ENCODE measurements around the gene AUH. TPM values are rescaled to one million over a fixed set of nuclear protein-coding genes. Genes with fewer than 3 reads are reported as not detected.

AUH gene
- total and polyA plus RNA-seq, 2 donors (not counting 1 experiment from before 2014, with no cell fraction given), result 5.2 to 29.1 TPM

GRCh38 chr9:91256235-91256634, 105.5 kb downstream of the AUH start:
- H3K27me3 Mint-ChIP-seq, result no peaks in the 10 kb centered on the region
- TF ChIP-seq CTCF (IDR thresholded peaks at IDR 0.05) (no peak), EZH2 (IDR thresholded peaks at IDR 0.05; ENCODE audit: borderline replicate concordance, insufficient read depth, low read depth, low read length, poor library complexity, severe bottlenecking) (no peak)
- Histone ChIP-seq H3K4me3 (ENCODE audit: control extremely low read depth in 1 of 5, extremely low read depth in 1 of 5, insufficient read depth in 1 of 5, low read depth in 2 of 5, low read length in 4 of 5) (no peak overlapping the region), H2AFZ (ENCODE audit: insufficient read depth, low read depth, low read length, poor library complexity, severe bottlenecking) (no peak overlapping the region), H3K4me1 (ENCODE audit: control insufficient read depth in 2 of 2, insufficient read depth in 2 of 2, low read length in 2 of 2) (no peaks in the 10 kb centered on the region), H3K36me3 (replicated peaks in 1 of 2; ENCODE audit: control extremely low read depth in 1 of 2, control insufficient read depth in 1 of 2, extremely low read depth in 1 of 2, insufficient read depth in 2 of 2, low read length in 1 of 2) (no peaks in the 10 kb centered on the region), H3K9me3 (ENCODE audit: control extremely low read depth in 1 of 3, control insufficient read depth in 2 of 3, insufficient read depth in 1 of 3, low read length in 2 of 3) (no peaks in the 10 kb centered on the region), H3K27me3 (replicated peaks in 1 of 4; ENCODE audit: control extremely low read depth in 1 of 4, control insufficient read depth in 3 of 4, insufficient read depth in 4 of 4, low read length in 3 of 4) (no peaks in the 10 kb centered on the region), H3K79me2 (ENCODE audit: control insufficient read depth, insufficient read depth, low read length) (no peaks in the 10 kb centered on the region), H3K4me2 (replicated peaks; ENCODE audit: low read depth, low read length, poor library complexity, severe bottlenecking) (no peak overlapping the region), H4K20me1 (ENCODE audit: control insufficient read depth, insufficient read depth, low read length, poor library complexity, severe bottlenecking) (no peaks in the 10 kb centered on the region), H3K9ac (ENCODE audit: low read length) (no peak overlapping the region), H3K27ac (ENCODE audit: low read length in 2 of 2) (no peak overlapping the region)
- CTCF ChIA-PET, result interaction anchor here (2.0 kb wide), 1 partner anchor 10 kb away, joined by 6 read pairs; no protein-coding TSS in a partner anchor
- POLR2A ChIA-PET, result no interaction called here
- intact Hi-C loops (cut with micrococcal nuclease), result no loop called here
- 86% methylated on average over 1 of the region's 3 CpGs for WGBS (ENCODE audit: insufficient coverage)
- H3K9me3 Mint-ChIP-seq (ENCODE audit: insufficient read depth), result no peaks in the 10 kb centered on the region
- ATAC-seq (ENCODE audit: low read depth) (no peak), DNase-seq (no peak)
- no peak overlapping the region for H3K4me3 Mint-ChIP-seq
- H3K27ac Mint-ChIP-seq, result no peak overlapping the region
- H3K4me1 Mint-ChIP-seq, result no peaks in the 10 kb centered on the region

DNA sequence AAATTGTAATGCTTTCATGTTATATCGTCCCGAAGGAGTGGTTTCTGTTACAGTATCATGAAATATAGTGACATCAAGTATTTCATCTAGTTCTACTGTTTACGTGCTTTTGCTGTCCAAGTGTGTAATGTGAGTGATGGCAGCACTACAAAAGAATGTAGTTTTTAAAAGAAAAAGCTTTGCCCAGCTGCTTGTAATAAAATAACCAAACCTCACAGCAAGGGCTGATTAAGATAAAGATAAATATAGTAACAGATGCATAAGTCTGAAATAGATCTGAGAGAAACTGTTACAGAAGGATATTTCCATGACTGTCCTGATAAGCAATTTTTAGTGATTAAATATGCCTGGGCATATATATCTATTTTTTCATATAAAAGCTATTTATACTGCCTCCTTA, 106.4 kb downstream of the AUH start:
- CTCF ChIA-PET, result no interaction called here
- no CpG with 5 or more reads among the region's 3 CpGs for WGBS (ENCODE audit: insufficient coverage)
- Mint-ChIP-seq H3K27ac (no peak overlapping the region), H3K27me3 (no peaks in the 10 kb centered on the region), H3K4me1 (no peaks in the 10 kb centered on the region), H3K9me3 (ENCODE audit: insufficient read depth) (no peaks in the 10 kb centered on the region), H3K4me3 (no peak overlapping the region)
- ATAC-seq (ENCODE audit: low read depth) (no peak), DNase-seq (no peak)
- Histone ChIP-seq H3K27ac (ENCODE audit: low read length in 2 of 2) (no peak overlapping the region), H3K9me3 (ENCODE audit: control extremely low read depth in 1 of 3, control insufficient read depth in 2 of 3, insufficient read depth in 1 of 3, low read length in 2 of 3) (no peaks in the 10 kb centered on the region), H3K27me3 (replicated peaks in 1 of 4; ENCODE audit: control extremely low read depth in 1 of 4, control insufficient read depth in 3 of 4, insufficient read depth in 4 of 4, low read length in 3 of 4) (no peaks in the 10 kb centered on the region), H3K4me3 (ENCODE audit: control extremely low read depth in 1 of 5, extremely low read depth in 1 of 5, insufficient read depth in 1 of 5, low read depth in 2 of 5, low read length in 4 of 5) (no peak overlapping the region), H2AFZ (ENCODE audit: insufficient read depth, low read depth, low read length, poor library complexity, severe bottlenecking) (no peak overlapping the region), H3K79me2 (ENCODE audit: control insufficient read depth, insufficient read depth, low read length) (no peaks in the 10 kb centered on the region), H3K36me3 (replicated peaks in 1 of 2; ENCODE audit: control extremely low read depth in 1 of 2, control insufficient read depth in 1 of 2, extremely low read depth in 1 of 2, insufficient read depth in 2 of 2, low read length in 1 of 2) (no peaks in the 10 kb centered on the region), H4K20me1 (ENCODE audit: control insufficient read depth, insufficient read depth, low read length, poor library complexity, severe bottlenecking) (no peaks in the 10 kb centered on the region), H3K4me1 (ENCODE audit: control insufficient read depth in 2 of 2, insufficient read depth in 2 of 2, low read length in 2 of 2) (no peaks in the 10 kb centered on the region), H3K4me2 (replicated peaks; ENCODE audit: low read depth, low read length, poor library complexity, severe bottlenecking) (no peak overlapping the region), H3K9ac (ENCODE audit: low read length) (no peak overlapping the region)
- TF ChIP-seq EZH2 (IDR thresholded peaks at IDR 0.05; ENCODE audit: borderline replicate concordance, insufficient read depth, low read depth, low read length, poor library complexity, severe bottlenecking) (no peak), CTCF (IDR thresholded peaks at IDR 0.05) (no peak)
- POLR2A ChIA-PET, result no interaction called here
- intact Hi-C loops (cut with micrococcal nuclease), result no loop called here

Measured in B cell (primary cell).